HUES48 (cell line): ENCODE measurements around the gene RPTOR.

Source experiments
- H3K27ac ChIP-seq: one replicate; pipeline ENCODE4 v1.7.0; 2013; ENCODE audit warnings: low read depth, low read length, inconsistent platforms
- H3K27me3 ChIP-seq: 2 replicates; pipeline ENCODE4 v1.6.1; 2013; ENCODE audit warnings: mild to moderate bottlenecking, low read length; ENCODE audit not compliant: control insufficient read depth, insufficient read depth
- H3K36me3 ChIP-seq: 2 replicates; pipeline ENCODE4 v1.6.1; 2013; ENCODE audit warnings: low read length; ENCODE audit not compliant: control insufficient read depth, insufficient read depth
- H3K4me1 ChIP-seq: 2 replicates; pipeline ENCODE4 v1.6.1; 2013; ENCODE audit warnings: mild to moderate bottlenecking, low read length; ENCODE audit not compliant: control insufficient read depth, insufficient read depth
- H3K4me3 ChIP-seq: 2 replicates; pipeline ENCODE4 v1.5.1; 2013; ENCODE audit warnings: mild to moderate bottlenecking, low read depth, low read length
- H3K9ac ChIP-seq: 2 replicates; pipeline ENCODE4 v1.6.1; 2013; ENCODE audit warnings: mild to moderate bottlenecking, low read depth, low read length, moderate library complexity
- H3K9me3 ChIP-seq: 2 replicates; pipeline ENCODE4 v1.6.1; 2013; ENCODE audit warnings: low read length; ENCODE audit not compliant: control insufficient read depth, insufficient read depth

Gene RPTOR

GRCh38 chr17:80844418-80844990 lies 299.9 kb downstream of the RPTOR start:
- Histone ChIP-seq H3K27me3 (no peaks in the 10 kb centered on the region), H3K9me3 (no peaks in the 10 kb centered on the region), H3K36me3 (peaks cover 5% of the 10 kb centered on the region), H3K27ac (no peak overlapping the region), H3K4me3 (no peak overlapping the region), H3K9ac (no peak overlapping the region), H3K4me1 (no peaks in the 10 kb centered on the region)

GRCh38 chr17:80845069-80845862 lies 300.6 kb downstream of the RPTOR start:
- no peaks in the 10 kb centered on the region for H3K4me1 ChIP-seq
- no peak overlapping the region for H3K9ac ChIP-seq
- no peak overlapping the region for H3K4me3 ChIP-seq
- peaks cover 5% of the 10 kb centered on the region for H3K36me3 ChIP-seq
- no peaks in the 10 kb centered on the region for H3K9me3 ChIP-seq
- no peaks in the 10 kb centered on the region for H3K27me3 ChIP-seq
- no peak overlapping the region for H3K27ac ChIP-seq

GRCh38 chr17:80845863-80846671 lies 301.4 kb downstream of the RPTOR start:
- Histone ChIP-seq H3K9me3 (no peaks in the 10 kb centered on the region), H3K4me3 (no peak overlapping the region), H3K4me1 (no peaks in the 10 kb centered on the region), H3K27me3 (no peaks in the 10 kb centered on the region), H3K36me3 (peaks cover 5% of the 10 kb centered on the region), H3K27ac (no peak overlapping the region), H3K9ac (no peak overlapping the region)

- Histone ChIP-seq H3K9ac (no peak overlapping the region), H3K36me3 (peaks cover 5% of the 10 kb centered on the region), H3K4me1 (no peaks in the 10 kb centered on the region), H3K27me3 (no peaks in the 10 kb centered on the region), H3K9me3 (no peaks in the 10 kb centered on the region), H3K27ac (no peak overlapping the region), H3K4me3 (no peak overlapping the region)
These were observed 302.3 kb downstream of the RPTOR start for GRCh38 chr17:80846932-80847331.

GRCh38 chr17:80847496-80848230 lies 303.0 kb downstream of the RPTOR start:
- no peaks in the 10 kb centered on the region for H3K4me1 ChIP-seq
- no peaks in the 10 kb centered on the region for H3K27me3 ChIP-seq
- peaks cover 5% of the 10 kb centered on the region for H3K36me3 ChIP-seq
- no peak overlapping the region for H3K27ac ChIP-seq
- H3K4me3 ChIP-seq: no peak overlapping the region
- H3K9me3 ChIP-seq: no peaks in the 10 kb centered on the region
- no peak overlapping the region for H3K9ac ChIP-seq

- Histone ChIP-seq H3K27me3 (no peaks in the 10 kb centered on the region), H3K9me3 (no peaks in the 10 kb centered on the region), H3K36me3 (peaks cover 5% of the 10 kb centered on the region), H3K27ac (no peak overlapping the region), H3K4me1 (no peaks in the 10 kb centered on the region), H3K4me3 (no peak overlapping the region), H3K9ac (no peak overlapping the region)
These were observed 303.9 kb downstream of the RPTOR start for GRCh38 chr17:80848449-80849102.

GRCh38 chr17:80849119-80849518 lies 304.5 kb downstream of the RPTOR start:
- H3K27me3 ChIP-seq: no peaks in the 10 kb centered on the region
- no peaks in the 10 kb centered on the region for H3K9me3 ChIP-seq
- no peak overlapping the region for H3K4me3 ChIP-seq
- peaks cover 5% of the 10 kb centered on the region for H3K36me3 ChIP-seq
- no peak overlapping the region for H3K9ac ChIP-seq
- H3K27ac ChIP-seq: no peak overlapping the region
- H3K4me1 ChIP-seq: no peaks in the 10 kb centered on the region

GRCh38 chr17:80850109-80850508 lies 305.5 kb downstream of the RPTOR start:
- H3K36me3 ChIP-seq: peaks cover 5% of the 10 kb centered on the region

GRCh38 chr17:80850817-80851216 lies 306.2 kb downstream of the RPTOR start:
- Histone ChIP-seq H3K4me3 (no peak overlapping the region), H3K27me3 (no peaks in the 10 kb centered on the region), H3K27ac (no peak overlapping the region), H3K9ac (no peak overlapping the region), H3K4me1 (no peaks in the 10 kb centered on the region), H3K9me3 (no peaks in the 10 kb centered on the region), H3K36me3 (peaks cover 5% of the 10 kb centered on the region)

More at GRCh38 chr17:80850109-80850508, 305.5 kb downstream of the RPTOR start:
- no peak overlapping the region for H3K9ac ChIP-seq
- no peak overlapping the region for H3K27ac ChIP-seq
- H3K4me3 ChIP-seq: no peak overlapping the region
- H3K27me3 ChIP-seq: no peaks in the 10 kb centered on the region
- H3K9me3 ChIP-seq: no peaks in the 10 kb centered on the region
- H3K4me1 ChIP-seq: no peaks in the 10 kb centered on the region

GRCh38 chr17:80851277-80851925 lies 306.8 kb downstream of the RPTOR start:
- H3K4me3 ChIP-seq: no peak overlapping the region
- no peaks in the 10 kb centered on the region for H3K27me3 ChIP-seq
- H3K9ac ChIP-seq: no peak overlapping the region
- H3K4me1 ChIP-seq: no peaks in the 10 kb centered on the region
- H3K9me3 ChIP-seq: no peaks in the 10 kb centered on the region
- no peak overlapping the region for H3K27ac ChIP-seq
- peaks cover 4% of the 10 kb centered on the region for H3K36me3 ChIP-seq
